ENCODE measurements around the gene TUT4. TPM values are rescaled to one million over a fixed set of nuclear protein-coding genes. Genes with fewer than 3 reads are reported as not detected.

Gene TUT4
- total RNA-seq, 6 donors from 2014 or later = 31.0 to 85.7 (median 55.4) TPM

DNA sequence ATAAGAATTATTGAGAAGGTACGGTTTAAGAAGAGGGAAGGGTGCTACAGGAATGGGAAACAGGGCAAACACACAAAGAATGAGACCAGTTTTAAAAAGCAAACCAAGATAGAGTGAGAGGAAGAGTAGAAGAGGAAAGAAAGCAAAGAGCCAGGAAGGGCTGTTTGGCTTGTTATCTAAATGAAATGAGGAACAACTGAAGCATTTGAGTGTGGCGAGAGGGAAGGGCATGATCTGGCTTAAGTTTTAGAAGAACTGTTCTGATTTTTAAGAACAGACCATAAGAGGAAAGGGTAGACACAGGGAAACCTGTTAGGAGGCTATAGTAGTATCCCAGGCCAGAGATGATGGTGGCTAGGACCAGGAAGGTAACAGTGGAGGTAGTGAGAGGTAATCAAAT is 73.8 kb downstream of the TUT4 start:
- Histone ChIP-seq H3K4me3 (no peak overlapping the region), H3K27ac (no peak overlapping the region), H3K36me3 (peaks cover 0 to 44% (median 7%) of the 10 kb centered on the region in 4 donors), H3K4me1 (no peaks in the 10 kb centered on the region), H3K27me3 (no peaks in the 10 kb centered on the region), H3K9me3 (no peaks in the 10 kb centered on the region)
- ATAC-seq (ENCODE audit: low FRiP score in 2 of 2) = no peak
- WGBS, 2 donors = 77 to 78% methylated on average over 2 of the region's 2 CpGs
- DNase-seq = no peak
- no peak for TF ChIP-seq CTCF (IDR thresholded peaks at IDR 0.05)
- TF ChIP-seq POLR2AphosphoS5 (IDR thresholded peaks at IDR 0.05) = no peak
- no peak for TF ChIP-seq POLR2A (IDR thresholded peaks at IDR 0.05)
- no peak for TF ChIP-seq EP300 (IDR thresholded peaks at IDR 0.05)

GRCh38 chr1:52477876-52478275 is 75.0 kb downstream of the TUT4 start:
- Histone ChIP-seq H3K4me3 (no peak overlapping the region), H3K27me3 (no peaks in the 10 kb centered on the region), H3K9me3 (no peaks in the 10 kb centered on the region), H3K4me1 (no peaks in the 10 kb centered on the region), H3K27ac (no peak overlapping the region), H3K36me3 (peaks cover 0 to 45% (median 7%) of the 10 kb centered on the region in 4 donors)
- no peak for TF ChIP-seq EP300 (IDR thresholded peaks at IDR 0.05)
- WGBS, 2 donors = 96 to 100% methylated on average over 1 of the region's 1 CpG
- DNase-seq (no peak), ATAC-seq (ENCODE audit: low FRiP score in 2 of 2) (no peak)

DNA sequence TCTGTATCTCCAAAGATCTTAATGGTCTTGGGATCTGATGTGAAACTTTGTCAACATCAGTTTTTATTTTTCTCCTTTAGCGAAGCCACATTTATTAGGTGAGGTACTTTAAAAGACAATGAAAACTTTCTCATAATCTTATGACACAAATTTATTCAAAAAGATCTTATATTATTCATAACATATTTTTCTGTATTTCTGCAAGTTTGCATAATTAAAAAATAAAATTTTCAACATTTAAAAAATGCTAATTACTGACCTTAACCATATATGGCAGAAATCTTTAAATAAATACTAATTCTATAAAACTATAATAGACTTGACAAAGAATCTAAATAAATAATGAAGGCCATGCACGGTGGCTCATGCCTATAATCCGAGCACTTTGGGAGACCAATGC is 75.9 kb downstream of the TUT4 start:
- no peak for ATAC-seq (ENCODE audit: low FRiP score in 2 of 2)
- Histone ChIP-seq H3K4me3 (no peak overlapping the region), H3K27ac (no peak overlapping the region), H3K4me1 (no peaks in the 10 kb centered on the region), H3K27me3 (no peaks in the 10 kb centered on the region), H3K9me3 (no peaks in the 10 kb centered on the region), H3K36me3 (peaks cover 0 to 46% (median 7%) of the 10 kb centered on the region in 4 donors)
- DNase-seq = no peak
- TF ChIP-seq CTCF (IDR thresholded peaks at IDR 0.05) = no peak
- TF ChIP-seq POLR2AphosphoS5 (IDR thresholded peaks at IDR 0.05) = no peak
- TF ChIP-seq EP300 (IDR thresholded peaks at IDR 0.05) = no peak
- TF ChIP-seq POLR2A (IDR thresholded peaks at IDR 0.05) = no peak
- WGBS, 2 donors = 90% methylated on average over 3 of the region's 3 CpGs

DNA sequence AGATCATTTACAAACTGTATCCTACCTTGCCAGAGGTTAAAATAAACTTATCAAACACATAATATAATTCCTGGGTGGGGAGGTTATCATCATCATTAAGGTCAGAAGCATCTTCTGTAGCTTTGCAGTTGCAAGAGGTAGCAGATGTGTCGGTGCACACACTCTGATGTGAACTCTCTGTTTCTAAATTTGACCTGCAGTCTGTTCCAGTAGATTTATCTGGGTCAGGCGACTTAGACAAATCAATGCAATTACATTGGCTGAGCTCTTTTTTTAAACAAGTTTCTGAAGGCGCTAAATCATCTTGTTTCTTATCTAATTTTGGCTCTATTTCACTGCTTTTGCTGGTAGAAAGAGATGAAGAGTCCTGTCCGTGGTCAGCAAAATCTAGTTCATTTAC is 78.1 kb downstream of the TUT4 start:
- H3K27ac ChIP-seq = no peak overlapping the region
- WGBS, 2 donors = 89 to 92% methylated on average over 4 of the region's 4 CpGs
- H3K36me3 ChIP-seq = peaks cover 0 to 43% (median 7%) of the 10 kb centered on the region in 4 donors
- H3K9me3 ChIP-seq = no peaks in the 10 kb centered on the region
- H3K27me3 ChIP-seq = no peaks in the 10 kb centered on the region
- H3K4me3 ChIP-seq = no peak overlapping the region
- no peaks in the 10 kb centered on the region for H3K4me1 ChIP-seq
- TF ChIP-seq EP300 (IDR thresholded peaks at IDR 0.05) (no peak), CTCF (IDR thresholded peaks at IDR 0.05) (no peak), POLR2AphosphoS5 (IDR thresholded peaks at IDR 0.05) (no peak), POLR2A (IDR thresholded peaks at IDR 0.05) (no peak)
- DNase-seq = no peak
- no peak for ATAC-seq (ENCODE audit: low FRiP score in 2 of 2)

DNA sequence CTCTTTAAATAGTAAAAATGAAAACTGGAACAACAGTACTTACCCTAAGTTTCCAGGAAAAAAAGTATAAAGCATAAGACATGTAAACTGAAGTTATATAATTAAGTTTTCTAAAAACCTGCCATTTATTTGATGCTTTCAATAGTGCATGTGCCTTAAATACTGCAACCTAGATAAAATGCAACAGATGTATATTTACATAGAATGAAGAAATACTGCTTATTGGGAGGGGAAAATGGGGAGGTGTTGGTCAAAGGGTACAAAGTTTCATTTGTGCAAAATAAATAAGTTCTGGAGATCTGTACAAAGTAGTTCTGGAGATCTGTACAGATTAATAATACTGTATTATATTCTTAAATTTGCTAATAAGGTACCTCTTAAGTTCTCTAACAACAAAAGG is 79.9 kb downstream of the TUT4 start:
- Histone ChIP-seq H3K36me3 (peaks cover 0 to 43% (median 7%) of the 10 kb centered on the region in 4 donors), H3K4me1 (no peaks in the 10 kb centered on the region), H3K4me3 (no peak overlapping the region), H3K27me3 (no peaks in the 10 kb centered on the region), H3K9me3 (no peaks in the 10 kb centered on the region), H3K27ac (no peak overlapping the region)
- TF ChIP-seq EP300 (IDR thresholded peaks at IDR 0.05) = no peak
- TF ChIP-seq POLR2A (IDR thresholded peaks at IDR 0.05) = no peak
- no peak for TF ChIP-seq CTCF (IDR thresholded peaks at IDR 0.05)
- no peak for TF ChIP-seq POLR2AphosphoS5 (IDR thresholded peaks at IDR 0.05)
- DNase-seq = no peak
- ATAC-seq (ENCODE audit: low FRiP score in 2 of 2) = no peak
